ENCODE data around the gene GTSE1. TPM values are rescaled to one million over a fixed set of nuclear protein-coding genes. Genes with fewer than 3 reads are reported as not detected.

GTSE1 gene
- total RNA-seq, 1 experiment from 2014 or later, result 42.6 TPM

DNA sequence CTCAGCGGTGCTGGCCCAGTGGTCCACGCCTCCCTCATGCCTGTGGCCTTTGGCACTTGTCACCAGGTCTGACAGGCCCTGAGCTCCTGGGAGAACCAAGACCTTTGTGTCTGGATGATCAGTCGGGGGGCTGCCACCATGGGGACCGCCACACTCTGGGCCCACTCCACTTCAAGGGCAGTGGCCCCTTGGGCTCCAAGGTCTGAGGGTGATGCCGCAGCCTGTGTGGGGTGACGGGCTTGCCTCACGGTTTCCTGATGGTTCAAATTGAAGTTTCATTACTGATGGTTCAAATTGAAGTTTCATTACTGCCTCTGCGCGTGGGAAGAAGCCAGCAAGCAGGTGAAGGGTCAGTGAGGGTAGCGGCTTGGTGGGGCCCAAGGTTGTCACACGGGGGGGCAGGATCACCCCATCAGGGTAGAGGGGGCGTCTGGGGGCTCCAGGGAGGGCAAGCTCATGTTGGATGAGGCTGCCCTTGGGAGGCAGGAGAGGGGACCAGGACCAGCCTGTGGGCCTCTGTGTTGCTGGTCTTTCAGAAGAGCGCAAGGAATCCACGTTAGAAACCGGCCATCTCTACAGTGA lies 66.4 kb downstream of the GTSE1 start:
- peaks cover 4% of the 10 kb centered on the region in 2 experiments for H3K4me1 Mint-ChIP-seq
- Histone ChIP-seq H3K79me2 (ENCODE audit: insufficient read depth, low read length) (no peaks in the 10 kb centered on the region), H3K18ac (ENCODE audit: insufficient read length, low read depth, low read length) (no peak overlapping the region), H2BK120ac (ENCODE audit: low read depth, low read length, poor library complexity, severe bottlenecking) (no peak overlapping the region), H4K91ac (ENCODE audit: insufficient read length, low read depth, low read length) (no peak overlapping the region), H4K8ac (replicated peaks; ENCODE audit: insufficient read length, low read depth, low read length) (no peak overlapping the region), H3K9me3 (ENCODE audit: control insufficient read depth, low read depth, low read length) (no peaks in the 10 kb centered on the region), H2BK20ac (ENCODE audit: low read depth, low read length, poor library complexity, severe bottlenecking) (no peak overlapping the region), H2BK12ac (ENCODE audit: insufficient read length, low read depth, low read length) (no peak overlapping the region), H3K4ac (ENCODE audit: low read depth, low read length) (no peak overlapping the region), H3T11ph (ENCODE audit: low read length) (no peak overlapping the region), H3K27me3 (ENCODE audit: insufficient read depth, low read length) (no peaks in the 10 kb centered on the region), H2AK5ac (ENCODE audit: insufficient read length, low read length) (no peak overlapping the region), H2BK5ac (ENCODE audit: insufficient read length, low read length) (no peak overlapping the region), H3K79me1 (ENCODE audit: insufficient read depth, low read depth, low read length, poor library complexity, severe bottlenecking) (no peaks in the 10 kb centered on the region), H3K23me2 (ENCODE audit: insufficient read length, low read depth, low read length, poor library complexity, severe bottlenecking) (no peaks in the 10 kb centered on the region), H3K23ac (ENCODE audit: insufficient read length, low read depth, low read length) (no peak overlapping the region), H3K9ac (ENCODE audit: extremely low read depth, insufficient read length, low read length) (no peak overlapping the region), H3K27ac (ENCODE audit: insufficient read length, low read depth, low read length) (no peak overlapping the region), H3K56ac (ENCODE audit: insufficient read length, low read depth, low read length) (no peak overlapping the region), H4K5ac (ENCODE audit: insufficient read length, low read depth, low read length) (no peak overlapping the region), H2AFZ (ENCODE audit: low read length) (no peak overlapping the region), H2BK15ac (ENCODE audit: low read depth, low read length) (no peak overlapping the region), H4K20me1 (ENCODE audit: control insufficient read depth, insufficient read depth, insufficient read length) (no peaks in the 10 kb centered on the region), H3K4me1 (ENCODE audit: insufficient read depth, low read length) (no peaks in the 10 kb centered on the region; the same call in 1 of the 2 replicates), H3K14ac (ENCODE audit: insufficient read depth, low read length) (no peak overlapping the region), H3K4me2 (ENCODE audit: insufficient read depth, insufficient read length, low read length) (no peak overlapping the region)
- TF ChIP-seq CTCF (conservative IDR thresholded peaks at IDR 0.05), result no peak
- H3K27ac Mint-ChIP-seq, result peak overlapping the region in 1 of 3 experiments; percentile 77; a peak in 3 of 7 replicates
- H3K4me3 Mint-ChIP-seq, result no peak overlapping the region
- H3K9me3 Mint-ChIP-seq, result peaks cover 2 to 8% of the 10 kb centered on the region in 2 experiments; a peak in 2 of 5 replicates
- no peak for DNase-seq
- H3K36me3 Mint-ChIP-seq (ENCODE audit: insufficient read depth in 1 of 3, low read depth in 3 of 3), result peaks cover 11 to 41% (median 40%) of the 10 kb centered on the region in 3 experiments; a peak in 6 of 7 replicates
- no peaks in the 10 kb centered on the region; the same call in 1 of the 2 replicates for H3K27me3 Mint-ChIP-seq (ENCODE audit: low read depth)
- WGBS (ENCODE audit: extremely low coverage, insufficient read length, low lambda C conversion rate), result no CpG with 5 or more reads among the region's 15 CpGs

Measured in H9 (cell line).